ENCODE measurements around the gene PLCL2. TPM values are rescaled to one million over a fixed set of nuclear protein-coding genes. Genes with fewer than 3 reads are reported as not detected.

PLCL2 gene
- total RNA-seq, 3 donors from 2014 or later (not counting 1 experiment from before 2014, with no cell fraction given) = 71.5 to 94.9 (median 84.7) TPM

DNA sequence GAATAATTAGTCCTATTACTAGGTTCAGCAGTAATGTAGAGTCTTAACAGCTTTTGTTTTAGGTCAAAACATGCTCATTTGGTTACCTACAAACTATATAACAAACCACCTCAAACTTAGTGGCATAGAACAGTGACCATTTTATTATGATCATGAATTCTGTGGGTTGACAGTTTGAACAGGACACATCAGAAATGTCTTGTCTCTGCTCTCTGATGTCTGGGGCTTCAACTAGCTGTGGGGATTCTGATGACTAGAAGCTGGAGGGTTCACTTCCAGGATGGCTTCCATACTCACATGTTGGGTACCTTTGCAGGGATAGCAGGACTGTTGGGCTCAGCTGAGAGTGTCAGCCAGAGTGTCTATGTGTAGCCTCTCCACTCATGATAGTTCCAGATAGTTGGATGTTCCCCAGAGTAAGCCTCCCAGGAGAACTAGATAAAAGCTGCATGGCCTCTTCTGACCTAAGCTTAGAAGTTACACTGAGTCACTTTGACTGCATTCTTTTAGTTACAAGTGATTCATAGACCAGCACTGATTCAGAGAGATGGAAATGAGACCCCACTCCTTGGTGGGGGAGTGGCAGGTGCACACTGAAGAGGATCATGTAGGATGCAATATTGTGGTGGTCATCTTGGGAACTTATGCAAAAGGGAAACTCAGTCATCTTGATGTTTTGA lies 32.6 kb downstream of the PLCL2 start:
- no peak for TF ChIP-seq CTCF (IDR thresholded peaks at IDR 0.05)
- Mint-ChIP-seq H3K27me3 (ENCODE audit: low read depth in 2 of 2) (no peaks in the 10 kb centered on the region), H3K9me3 (no peaks in the 10 kb centered on the region), H3K36me3 (no peaks in the 10 kb centered on the region), H3K4me3 (peak overlapping the region; percentile 26), H3K27ac (peak overlapping the region; percentile 11 to 25), H3K4me1 (peaks cover 70 to 73% of the 10 kb centered on the region in 2 donors)
- DNase-seq (no peak), ATAC-seq (peak in 2 of 3 donors; percentile 21 to 62)
- H3K4me1 ChIP-seq (ENCODE audit: control insufficient read depth, insufficient read depth, low read length) = peaks cover 17% of the 10 kb centered on the region
- H3K27ac ChIP-seq (ENCODE audit: low read length) = no peak overlapping the region
- H3K4me3 ChIP-seq (ENCODE audit: low read length) = no peak overlapping the region
- intact Hi-C loops (cut with micrococcal nuclease) = no loop called here
- H3K27me3 ChIP-seq (ENCODE audit: control insufficient read depth, insufficient read depth, low read length) = no peaks in the 10 kb centered on the region
- H3K9me3 ChIP-seq (ENCODE audit: control insufficient read depth, insufficient read depth, low read length) = no peaks in the 10 kb centered on the region
- H3K36me3 ChIP-seq (ENCODE audit: control insufficient read depth, insufficient read depth, low read length) = no peaks in the 10 kb centered on the region

DNA sequence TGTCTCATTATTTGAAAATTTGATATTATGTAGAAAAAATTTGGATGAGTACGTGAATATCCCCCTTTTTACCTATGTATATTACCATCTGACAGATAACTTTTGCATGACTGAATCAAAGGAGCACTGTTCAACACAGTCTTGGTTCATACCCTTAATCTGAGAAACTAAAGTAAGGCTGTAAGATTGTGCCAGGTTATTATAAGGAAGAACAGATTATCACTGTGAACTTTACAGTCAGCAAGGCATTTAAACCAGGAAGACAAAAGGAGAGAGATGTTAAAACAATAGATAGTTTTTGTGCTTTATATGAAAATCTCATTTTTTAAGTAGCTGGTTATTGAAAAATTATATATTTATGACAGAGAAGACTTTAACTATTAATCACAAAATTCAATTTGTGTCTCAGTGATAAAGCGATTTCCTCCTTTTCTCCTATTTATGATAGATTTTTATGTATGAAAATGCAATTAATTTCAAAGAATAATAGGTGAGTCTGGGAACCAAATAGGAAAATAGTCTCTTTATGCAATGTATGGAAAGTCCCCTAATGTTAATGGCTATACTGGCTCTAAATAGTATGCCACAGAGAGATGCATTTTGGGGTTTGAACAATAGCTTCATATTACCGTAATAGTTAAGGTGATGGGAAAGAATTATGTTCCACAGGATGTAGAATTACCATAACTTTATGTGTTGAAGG lies 33.4 kb downstream of the PLCL2 start:
- intact Hi-C loops (cut with micrococcal nuclease) = no loop called here
- H3K4me1 Mint-ChIP-seq = peaks cover 68 to 70% of the 10 kb centered on the region in 2 donors
- no peak for DNase-seq
- H3K36me3 Mint-ChIP-seq = no peaks in the 10 kb centered on the region
- Histone ChIP-seq H3K36me3 (ENCODE audit: control insufficient read depth, insufficient read depth, low read length) (no peaks in the 10 kb centered on the region), H3K27me3 (ENCODE audit: control insufficient read depth, insufficient read depth, low read length) (no peaks in the 10 kb centered on the region), H3K9me3 (ENCODE audit: control insufficient read depth, insufficient read depth, low read length) (no peaks in the 10 kb centered on the region), H3K4me3 (ENCODE audit: low read length) (no peak overlapping the region), H3K4me1 (ENCODE audit: control insufficient read depth, insufficient read depth, low read length) (peaks cover 15% of the 10 kb centered on the region), H3K27ac (ENCODE audit: low read length) (no peak overlapping the region)
- peak overlapping the region; percentile 11 to 25 for H3K27ac Mint-ChIP-seq
- H3K27me3 Mint-ChIP-seq (ENCODE audit: low read depth in 2 of 2) = no peaks in the 10 kb centered on the region
- no peak for ATAC-seq
- no peak overlapping the region for H3K4me3 Mint-ChIP-seq
- no peaks in the 10 kb centered on the region for H3K9me3 Mint-ChIP-seq
- no peak for TF ChIP-seq CTCF (IDR thresholded peaks at IDR 0.05)
- 46% methylated on average over 1 of the region's 3 CpGs for WGBS (ENCODE audit: insufficient coverage)

DNA sequence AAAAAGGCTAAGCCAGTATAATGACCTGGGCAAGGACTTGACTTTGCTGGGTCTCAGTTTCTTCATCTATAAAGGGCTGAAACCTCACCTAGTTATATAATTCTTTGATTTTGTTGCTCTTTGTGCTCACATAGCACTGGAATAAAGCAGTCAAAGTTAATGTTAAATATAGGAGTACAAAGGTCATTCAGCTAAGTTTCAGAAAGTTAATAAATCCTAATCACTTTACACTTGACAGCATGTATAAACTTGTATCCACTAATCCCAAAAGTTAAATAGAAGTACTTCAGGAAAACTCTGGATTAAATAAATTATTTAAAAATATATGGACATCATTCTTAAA lies 33.9 kb downstream of the PLCL2 start:
- Mint-ChIP-seq H3K4me3 (no peak overlapping the region), H3K4me1 (peaks cover 70 to 72% of the 10 kb centered on the region in 2 donors), H3K27ac (peak overlapping the region in 1 of 2 donors; percentile 11), H3K27me3 (ENCODE audit: low read depth in 2 of 2) (no peaks in the 10 kb centered on the region), H3K9me3 (no peaks in the 10 kb centered on the region), H3K36me3 (no peaks in the 10 kb centered on the region)
- H3K4me1 ChIP-seq (ENCODE audit: control insufficient read depth, insufficient read depth, low read length) = peaks cover 17% of the 10 kb centered on the region
- ATAC-seq = no peak
- H3K4me3 ChIP-seq (ENCODE audit: low read length) = no peak overlapping the region
- TF ChIP-seq CTCF (IDR thresholded peaks at IDR 0.05) = no peak
- H3K27ac ChIP-seq (ENCODE audit: low read length) = no peak overlapping the region
- intact Hi-C loops (cut with micrococcal nuclease) = no loop called here
- no peaks in the 10 kb centered on the region for H3K9me3 ChIP-seq (ENCODE audit: control insufficient read depth, insufficient read depth, low read length)
- H3K36me3 ChIP-seq (ENCODE audit: control insufficient read depth, insufficient read depth, low read length) = no peaks in the 10 kb centered on the region
- no peaks in the 10 kb centered on the region for H3K27me3 ChIP-seq (ENCODE audit: control insufficient read depth, insufficient read depth, low read length)
- no peak for DNase-seq
